NCI-H1436 treated with DMSO at 0.1 percent for 48 hours (cell line): ENCODE measurements around the gene IRF4.

Experiments used
- DNase-seq: peaks from one replicate; lab custom pipeline; 2025; lab: John Stamatoyannopoulos, UW

Gene IRF4

DNA sequence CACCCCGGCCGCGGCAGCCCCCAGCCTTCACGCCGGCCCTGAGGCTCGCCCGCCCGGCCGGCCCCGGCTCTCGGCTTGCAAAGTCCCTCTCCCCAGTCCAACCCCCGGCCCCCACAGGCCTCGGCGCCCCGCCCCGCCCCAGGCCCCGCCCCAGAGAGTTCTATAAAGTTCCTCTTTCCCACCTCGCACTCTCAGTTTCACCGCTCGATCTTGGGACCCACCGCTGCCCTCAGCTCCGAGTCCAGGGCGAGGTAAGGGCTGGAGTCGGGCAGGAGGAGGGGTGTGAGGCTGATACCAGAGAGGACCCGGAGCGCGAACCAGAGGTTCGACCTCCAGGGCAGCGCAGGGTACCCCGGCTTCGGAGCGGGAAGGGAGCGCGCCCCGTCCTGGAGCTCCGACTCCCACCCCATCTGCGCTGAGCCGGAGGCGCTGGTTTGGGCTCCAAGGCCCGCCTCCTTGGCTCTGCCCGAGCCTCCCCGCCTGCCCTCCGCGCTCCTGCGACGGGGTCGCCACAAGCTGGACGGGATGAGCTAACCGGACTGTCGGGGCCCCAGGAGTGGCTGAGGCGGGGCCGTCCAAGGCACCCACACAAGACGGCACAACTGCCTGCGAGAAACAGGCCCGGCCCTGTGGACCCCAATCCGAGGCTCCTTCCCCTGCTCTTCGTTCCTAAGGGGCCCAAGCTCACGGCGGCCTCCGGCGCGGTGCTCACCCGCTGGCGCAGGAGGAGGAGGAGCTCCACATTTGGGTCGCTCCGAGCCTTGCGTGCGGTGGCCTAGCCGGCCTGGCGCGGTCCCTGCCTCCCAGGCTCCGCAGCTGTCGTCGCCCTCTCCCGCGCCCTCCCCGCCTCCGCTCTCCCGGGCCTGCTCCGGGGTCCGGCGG, at the start of gene IRF4:
IRF4 (plus strand) TSS at position 194 of the 882 bp plus-strand sequence. CDS start 1,401 bp downstream, outside the sequence.
- DNase-seq = no peak

DNA sequence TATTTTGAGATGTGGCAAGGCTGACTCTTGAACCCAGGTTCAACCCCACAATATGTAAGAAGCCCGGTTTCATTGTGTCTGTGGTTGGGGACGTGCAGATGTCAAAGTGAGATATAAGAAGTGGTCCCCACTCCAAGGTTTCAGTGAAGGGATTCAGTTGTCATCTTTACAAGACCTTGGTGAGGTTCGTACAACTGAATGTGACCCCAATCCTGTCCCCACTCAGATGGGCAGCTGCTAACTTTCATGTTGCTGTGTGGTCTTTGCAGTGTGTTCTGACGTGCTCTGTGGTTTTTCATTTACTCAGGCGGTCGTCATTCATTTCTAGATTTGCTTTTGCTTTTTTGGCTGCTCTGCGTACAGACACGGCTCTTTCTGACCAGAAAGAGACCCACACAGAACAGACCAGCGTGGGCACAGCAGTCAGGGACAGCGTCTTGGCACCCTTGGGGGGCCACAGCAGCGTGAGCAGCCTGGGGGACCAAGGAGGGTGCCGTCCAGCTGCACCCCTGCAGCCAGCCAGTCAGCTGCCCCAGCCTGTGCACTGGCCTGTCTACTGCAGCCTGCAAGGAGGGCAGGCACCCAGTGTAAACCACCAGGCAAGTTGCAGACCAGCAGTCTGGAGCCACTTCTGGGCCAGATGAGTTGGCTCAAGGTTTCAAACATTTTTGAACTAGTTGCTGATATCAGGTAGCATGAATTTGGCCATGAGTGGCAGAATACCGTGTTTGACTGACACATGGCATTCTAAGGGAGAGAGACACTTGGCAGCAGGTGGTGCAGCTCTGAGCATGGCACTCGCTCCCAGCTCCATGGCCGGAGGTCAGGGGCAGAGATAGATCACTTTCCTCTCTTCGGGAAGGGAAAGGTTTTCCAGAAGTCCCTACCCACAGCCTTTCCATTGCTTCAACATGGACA, 49.4 kb upstream of the IRF4 start:
- DNase-seq = no peak

DNA sequence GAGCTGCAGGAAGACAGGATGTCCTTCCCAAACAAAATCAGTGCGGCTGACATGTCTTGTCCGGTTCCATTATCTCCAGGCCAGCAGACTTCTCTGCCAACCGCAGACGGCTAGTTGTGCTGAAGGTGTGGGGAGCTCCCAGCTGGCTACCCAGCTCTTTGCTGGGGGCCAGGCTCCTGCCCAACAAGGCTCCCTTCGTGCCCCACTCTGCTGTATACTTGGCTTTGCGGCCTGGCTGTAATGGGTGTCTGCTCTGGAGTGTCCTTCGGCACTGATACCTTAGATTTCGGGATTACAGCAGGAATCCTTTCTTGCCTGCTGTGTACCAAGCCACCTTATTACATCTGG, 48.7 kb upstream of the IRF4 start:
- no peak for DNase-seq

DNA sequence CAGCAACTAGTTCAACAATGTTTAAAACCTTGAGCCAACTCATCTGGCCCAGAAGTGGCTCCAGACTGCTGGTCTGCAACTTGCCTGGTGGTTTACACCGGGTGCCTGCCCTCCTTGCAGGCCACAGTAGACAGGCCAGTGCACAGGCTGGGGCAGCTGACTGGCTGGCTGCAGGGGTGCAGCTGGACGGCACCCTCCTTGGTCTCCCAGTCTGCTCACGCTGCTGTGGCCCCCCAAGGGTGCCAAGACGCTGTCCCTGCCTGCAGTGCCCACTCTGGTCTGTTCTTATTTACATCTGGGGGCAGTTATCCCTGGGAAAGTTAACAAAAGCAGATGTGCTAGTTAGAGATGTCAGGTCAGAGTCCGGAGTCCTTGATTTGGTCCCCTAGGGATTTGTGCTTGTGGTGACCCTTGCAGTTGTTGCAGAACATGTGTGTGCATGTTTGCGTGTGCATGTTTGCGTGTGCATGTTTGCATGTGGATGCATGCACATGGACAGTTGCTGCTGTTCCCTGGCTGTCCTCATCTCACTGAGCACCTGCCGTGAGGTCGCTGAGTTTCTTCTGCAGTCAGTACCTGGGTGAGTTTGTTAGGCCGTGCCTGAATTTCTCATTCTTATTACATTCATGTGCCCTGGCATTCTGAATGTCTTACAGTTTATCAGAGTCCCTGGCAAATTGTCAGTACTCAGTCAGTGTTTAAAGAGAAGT, 48.2 kb upstream of the IRF4 start:
- DNase-seq = no peak

DNA sequence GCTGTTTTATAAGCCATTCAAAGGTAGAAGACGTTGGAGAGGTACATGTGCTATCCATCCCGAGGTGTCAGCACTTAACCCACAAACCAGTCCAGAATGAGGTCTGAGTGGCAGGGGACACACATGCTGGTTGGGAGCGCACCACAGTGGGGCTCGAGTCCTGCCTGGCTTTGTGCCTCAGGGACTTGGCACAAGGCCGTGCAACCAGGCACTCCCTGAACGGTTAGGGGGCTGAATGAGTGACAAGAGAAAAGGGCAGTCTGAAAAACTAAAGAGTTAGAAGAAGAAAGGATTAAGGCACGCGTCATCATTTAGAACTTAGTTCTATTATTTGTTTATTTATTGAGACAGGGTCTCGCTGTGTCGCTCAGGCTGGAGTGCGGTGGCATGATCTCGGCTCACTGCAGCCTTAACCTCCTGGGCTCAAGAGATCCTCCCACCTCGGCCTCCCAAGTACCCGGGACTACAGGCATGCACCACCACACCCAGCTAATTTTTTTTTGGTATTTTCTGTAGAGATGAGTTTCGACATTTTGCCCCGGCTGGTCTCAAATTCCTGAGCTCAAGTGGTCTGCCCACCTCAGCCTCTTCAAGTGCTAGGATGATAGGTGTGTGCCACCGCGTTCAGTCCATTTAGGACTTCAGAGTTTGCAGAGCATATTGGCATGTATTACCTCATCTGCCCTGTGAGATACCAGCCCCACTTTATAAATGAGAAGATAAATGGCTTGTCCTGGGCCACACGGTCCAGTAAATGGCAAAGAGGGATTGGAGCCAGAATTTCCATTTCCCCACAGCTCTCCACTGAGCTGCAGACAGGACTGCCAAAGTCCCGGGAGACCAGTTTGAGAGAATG, 47.4 kb upstream of the IRF4 start:
- DNase-seq = no peak

DNA sequence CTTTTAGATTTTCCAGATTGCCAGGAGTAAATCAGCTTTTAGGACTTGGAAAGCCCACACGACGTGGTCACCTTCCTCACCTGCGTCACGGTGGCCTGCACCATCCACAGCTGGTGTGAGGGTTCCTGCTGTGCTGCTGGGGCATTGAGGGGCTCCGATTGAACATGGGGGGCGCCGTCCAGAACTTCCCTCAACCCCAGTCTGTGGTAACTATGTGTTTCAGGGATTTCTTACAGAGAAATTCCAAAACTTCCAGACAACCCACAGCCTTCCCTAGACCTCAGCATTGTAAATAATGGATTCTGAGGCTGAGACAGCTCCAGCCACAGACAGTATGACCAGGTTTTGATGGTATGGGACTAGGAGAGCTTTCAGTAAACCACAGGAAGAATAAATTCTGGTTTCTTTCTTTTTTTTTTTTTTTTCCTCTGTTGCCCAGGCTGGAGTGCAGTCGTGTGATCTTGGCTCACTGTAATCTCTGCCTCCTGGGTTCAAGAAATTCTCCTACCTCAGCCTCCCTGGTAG, 46.7 kb upstream of the IRF4 start:
- no peak for DNase-seq

DNA sequence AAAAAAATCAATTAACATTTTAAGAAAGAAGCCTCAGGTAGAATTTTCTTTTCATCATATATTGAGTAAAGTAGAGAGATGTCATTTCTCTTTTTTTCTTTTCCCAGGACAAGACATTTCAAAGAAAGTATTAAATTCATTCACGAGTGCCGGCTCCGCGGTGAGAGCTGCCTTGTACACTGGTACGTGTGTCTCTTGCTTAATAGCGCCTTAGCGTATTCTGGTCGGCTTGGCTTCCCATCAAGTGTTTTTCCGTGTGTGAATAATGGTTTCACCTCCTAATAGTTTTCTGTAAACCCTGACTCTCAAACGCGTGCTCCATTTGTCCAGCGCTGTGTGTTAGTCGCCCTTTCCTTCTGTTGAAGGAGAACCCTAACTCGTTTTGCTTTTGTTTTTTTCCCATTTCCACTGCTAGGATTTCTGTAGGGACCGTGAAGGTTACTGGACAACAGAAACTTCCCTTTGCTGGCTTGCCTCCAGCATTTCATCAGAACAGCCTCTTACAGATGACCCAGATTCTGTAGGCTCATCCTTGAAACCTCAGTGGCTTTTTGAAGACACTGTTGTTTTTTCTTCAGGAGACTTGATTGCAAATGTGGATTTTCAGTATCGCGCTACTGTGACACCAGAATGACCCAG, 45.7 kb upstream of the IRF4 start:
- DNase-seq = no peak

DNA sequence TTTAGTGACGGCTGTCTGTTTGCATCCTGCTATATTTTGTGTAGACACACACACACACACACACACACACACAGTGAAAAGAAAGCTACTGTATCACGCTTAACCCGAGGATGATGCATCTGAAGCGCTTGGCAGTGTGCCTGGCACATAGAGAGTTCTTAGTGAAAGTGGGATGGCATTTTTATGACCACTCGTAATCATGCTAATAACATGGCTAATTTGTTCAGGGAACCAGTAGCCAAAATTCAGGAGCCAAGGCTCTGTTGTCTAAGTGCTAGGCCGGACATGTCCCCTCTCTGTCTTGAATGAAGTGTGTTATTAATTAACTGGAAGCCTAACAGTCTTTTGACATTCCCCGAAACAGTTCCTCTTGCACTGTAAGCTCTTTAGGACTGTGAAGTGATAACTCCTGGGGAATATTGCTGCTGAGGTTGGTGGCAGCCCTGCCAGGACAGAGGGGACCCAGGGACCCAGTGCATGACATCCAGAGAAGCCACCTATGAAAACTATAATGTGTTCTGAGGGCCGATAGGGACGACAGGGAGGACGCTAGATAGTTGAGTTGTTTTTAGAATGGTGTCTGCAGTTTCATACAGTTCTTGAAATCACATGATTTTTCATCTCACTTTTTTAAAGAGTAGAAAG, 45.0 kb upstream of the IRF4 start:
- no peak for DNase-seq

DNA sequence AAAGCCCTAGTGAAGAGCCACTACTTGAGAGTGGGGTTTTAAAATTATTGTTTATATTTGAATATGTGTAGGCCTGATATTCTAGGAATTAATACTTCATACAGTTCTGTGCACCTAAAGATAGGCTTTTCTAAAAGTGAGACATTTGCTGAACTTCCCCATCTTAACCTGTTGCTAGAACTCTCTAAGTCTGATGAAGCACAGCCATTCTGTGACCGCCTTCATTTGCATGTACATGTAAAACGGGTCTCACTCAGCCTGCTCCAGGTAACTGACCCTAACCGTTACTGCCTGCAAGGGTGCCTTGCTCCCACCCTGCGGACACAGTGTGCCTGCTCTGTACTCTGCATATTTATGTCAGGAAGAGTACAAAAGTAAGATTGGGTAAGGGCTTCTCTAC, 44.3 kb upstream of the IRF4 start:
- no peak for DNase-seq

DNA sequence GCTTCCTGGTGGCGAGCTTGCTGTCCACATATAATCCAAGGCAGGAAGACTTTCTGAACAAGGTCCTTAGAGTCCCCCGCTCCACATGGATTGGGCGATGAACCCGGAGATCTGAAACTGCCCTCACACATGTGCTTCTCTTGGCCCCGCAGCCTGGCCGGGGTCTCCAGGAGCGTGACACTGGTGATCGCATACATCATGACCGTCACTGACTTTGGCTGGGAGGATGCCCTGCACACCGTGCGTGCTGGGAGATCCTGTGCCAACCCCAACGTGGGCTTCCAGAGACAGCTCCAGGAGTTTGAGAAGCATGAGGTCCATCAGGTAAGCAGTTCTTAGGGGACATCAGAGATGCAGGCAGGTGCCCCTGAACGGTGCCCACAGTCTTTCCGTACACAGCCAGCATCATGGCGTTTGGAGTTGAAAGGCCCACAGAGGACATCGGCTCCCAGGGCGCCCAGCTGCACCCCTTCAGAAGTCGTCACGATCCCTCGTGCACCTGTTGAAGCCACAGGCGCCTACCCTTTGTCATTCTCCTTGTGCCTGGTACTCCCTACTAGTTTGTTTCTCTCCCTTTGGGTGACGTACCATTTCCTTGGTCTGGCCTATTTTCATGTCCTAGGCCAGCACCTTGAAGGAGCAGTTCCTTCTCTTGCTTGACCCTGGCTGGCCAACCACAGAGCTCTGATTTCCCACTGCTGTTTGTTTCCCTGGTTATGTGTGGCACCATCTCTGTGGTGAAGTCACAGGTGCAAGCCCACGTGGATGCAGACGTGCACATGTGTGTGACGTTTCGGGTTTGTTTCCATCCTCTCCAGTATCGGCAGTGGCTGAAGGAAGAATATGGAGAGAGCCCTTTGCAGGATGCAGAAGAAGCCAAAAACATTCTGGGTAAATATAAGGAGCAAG, 43.3 kb upstream of the IRF4 start:
- no peak for DNase-seq

DNA sequence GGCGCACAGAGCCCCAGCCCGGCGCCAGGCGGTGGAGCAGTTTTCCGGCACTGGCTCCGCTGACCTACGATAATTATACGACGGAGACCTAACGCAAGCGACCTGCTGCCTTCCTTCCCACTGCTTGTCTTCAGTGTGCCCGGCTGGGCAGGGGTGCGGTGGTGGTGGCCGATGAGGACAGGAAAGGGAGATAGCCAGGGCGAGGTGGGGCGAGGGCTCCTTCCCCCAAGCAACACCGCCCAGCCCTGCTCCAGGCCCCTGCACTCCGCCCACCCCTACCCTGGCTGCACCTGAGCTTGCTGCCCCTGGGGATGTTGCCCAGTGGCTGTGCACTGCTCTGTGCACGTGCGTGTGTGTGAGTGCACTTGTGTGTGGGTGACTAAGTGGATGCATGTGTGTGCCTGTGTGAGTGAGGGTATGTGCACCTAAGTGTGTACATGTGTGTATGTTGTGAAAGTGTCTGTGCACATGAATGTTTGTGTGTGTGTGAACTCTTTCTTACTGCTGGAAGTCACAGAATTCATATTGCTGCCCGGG, 42.6 kb upstream of the IRF4 start:
- DNase-seq = no peak

DNA sequence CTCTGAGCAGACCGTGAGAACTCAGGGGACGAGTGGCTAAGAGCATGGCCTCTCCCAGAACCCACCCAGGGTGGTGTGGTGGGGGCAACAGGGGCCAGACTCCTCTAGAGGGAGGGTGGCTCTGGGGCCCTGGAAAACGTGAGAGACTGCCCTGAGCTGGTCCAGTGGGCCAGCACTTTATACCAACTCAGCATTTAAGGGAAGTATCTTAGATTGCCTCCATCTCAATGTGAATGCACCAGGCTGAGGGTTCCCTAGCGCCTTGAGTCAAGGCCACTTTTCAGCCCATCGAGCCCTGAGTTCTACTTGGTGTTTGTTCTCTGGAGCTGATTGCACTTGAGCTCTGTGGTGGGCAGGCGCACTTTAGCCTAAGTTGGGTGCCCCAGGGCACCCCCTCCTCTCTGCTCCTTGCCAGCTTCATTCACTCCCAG, 42.0 kb upstream of the IRF4 start:
- DNase-seq = no peak

DNA sequence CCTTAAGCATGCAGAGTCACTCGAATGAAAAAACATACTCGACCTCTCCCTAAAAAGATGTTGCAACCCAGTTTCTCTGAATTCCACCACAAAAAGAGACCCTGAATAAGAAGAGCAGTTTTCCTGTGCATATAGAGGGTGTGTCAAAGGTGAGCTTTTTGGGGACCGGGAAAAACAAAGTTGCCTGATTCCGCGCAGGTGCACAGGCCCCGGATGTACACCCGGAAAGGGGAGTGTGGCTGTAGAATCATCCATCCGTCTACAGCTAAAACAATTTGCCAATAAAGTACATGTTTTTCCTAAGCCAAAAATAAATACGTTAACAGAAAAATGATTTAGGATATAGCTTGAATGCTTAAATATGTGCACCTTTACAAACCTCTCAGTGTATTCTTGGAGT, 41.2 kb upstream of the IRF4 start:
- no peak for DNase-seq

DNA sequence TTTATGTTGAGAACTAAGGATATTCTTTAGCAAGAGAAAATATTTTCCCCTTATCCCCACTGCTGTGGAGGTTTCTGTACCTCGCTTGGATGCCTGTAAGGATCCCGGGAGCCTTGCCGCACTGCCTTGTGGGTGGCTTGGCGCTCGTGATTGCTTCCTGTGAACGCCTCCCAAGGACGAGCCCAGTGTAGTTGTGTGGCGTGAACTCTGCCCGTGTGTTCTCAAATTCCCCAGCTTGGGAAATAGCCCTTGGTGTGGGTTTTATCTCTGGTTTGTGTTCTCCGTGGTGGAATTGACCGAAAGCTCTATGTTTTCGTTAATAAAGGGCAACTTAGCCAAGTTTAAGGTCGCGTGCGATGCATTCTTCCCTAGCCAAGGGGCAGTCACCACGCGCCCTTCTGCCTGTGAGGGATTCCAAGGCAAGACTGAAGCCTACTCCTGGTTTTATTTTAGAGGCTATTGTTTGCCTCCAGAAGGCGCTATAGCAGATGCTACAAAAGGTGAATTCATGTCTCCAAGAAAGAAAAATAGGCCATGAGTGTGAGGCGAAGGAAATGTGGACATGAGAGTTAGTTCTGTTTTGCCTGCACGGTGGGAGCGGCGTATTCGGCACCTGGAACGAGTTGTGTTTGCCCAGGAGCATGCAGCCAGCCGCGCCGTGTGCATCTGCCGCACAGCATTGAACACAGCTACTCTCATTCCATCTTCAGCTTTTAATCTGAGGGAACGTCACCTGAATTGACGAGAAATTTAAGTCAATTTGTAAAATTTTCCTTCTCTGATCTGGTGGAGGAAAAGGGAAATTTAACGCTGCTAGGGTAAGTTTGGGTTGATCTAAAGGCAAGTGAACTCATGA, 40.3 kb upstream of the IRF4 start:
- DNase-seq = no peak

DNA sequence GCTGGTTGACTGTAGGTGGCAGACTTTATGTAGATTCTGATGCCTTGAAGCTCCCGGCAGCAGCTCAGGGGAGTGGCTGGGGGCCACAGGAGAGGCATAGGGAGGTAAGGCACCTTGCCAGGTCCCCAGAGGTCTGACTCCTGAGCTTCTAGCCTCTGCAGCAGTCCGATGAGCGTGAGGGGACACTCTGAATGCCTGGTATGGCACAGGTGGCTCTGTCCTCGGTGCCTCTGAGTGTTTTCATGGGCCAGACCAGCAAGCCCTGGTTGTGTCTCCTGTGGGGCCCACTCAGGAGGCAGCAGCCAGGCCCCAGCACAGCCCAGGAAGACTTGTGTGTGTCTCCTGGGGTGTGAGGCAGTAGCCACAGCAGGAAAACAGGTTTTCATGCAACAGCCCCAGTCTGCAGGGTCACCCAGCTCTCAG, 39.7 kb upstream of the IRF4 start:
- DNase-seq = no peak

DNA sequence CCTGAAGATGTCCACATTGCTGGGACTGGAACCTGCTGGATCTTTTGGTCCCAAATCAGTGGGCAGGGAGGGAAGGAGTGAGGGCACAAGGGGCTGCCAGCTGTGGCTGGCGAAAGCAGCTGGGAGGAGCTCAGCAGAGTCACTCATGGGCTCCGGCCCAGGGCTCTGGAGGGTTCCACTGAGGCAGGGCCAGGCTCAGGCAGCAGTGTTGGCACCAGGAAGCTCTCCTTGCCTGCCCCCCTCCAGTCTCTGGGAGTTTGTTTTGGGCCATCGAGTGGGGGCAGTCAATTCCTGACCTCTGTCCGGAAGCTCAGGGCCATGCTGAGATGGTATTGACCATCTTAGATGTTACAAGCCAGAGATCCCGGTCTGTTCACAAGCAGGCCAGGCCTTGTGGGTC, 39.1 kb upstream of the IRF4 start:
- DNase-seq = no peak

DNA sequence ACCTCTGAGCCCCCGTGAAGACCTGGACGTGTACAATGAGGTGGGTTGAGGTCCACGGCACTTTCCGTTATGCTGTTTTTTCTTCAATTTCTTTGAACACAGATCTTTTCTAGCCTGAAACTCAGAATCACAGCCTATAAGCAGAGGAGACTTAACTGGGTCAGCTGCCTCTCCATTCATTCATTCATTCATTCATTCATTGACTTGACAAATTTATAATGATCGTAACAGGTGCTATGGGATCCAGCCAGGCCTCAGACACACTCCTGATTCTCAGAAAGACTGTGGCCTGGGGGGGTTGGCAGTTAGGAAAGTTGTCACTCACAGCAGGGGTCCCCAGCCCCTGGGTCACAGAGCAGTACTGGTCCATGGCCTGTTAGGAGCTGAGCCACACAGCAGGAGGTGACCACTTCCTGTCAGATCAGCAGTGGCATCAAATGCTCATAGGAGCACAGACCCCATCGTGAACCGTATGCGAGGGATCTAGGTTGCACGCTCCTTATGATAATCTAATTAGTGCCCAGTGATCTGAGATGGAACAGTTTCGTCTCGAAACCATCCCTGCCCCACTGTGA, 38.6 kb upstream of the IRF4 start:
- DNase-seq = no peak
